BE2C (cell line): ENCODE data around the gene MTHFD2.
"Not testable (repeated sequence)": the region's sequence is repeated elsewhere in the genome, so short reads cannot be mapped to it uniquely, and the experiment has no call there.

Source experiments
- DNase-seq: peaks from one replicate; pipeline ENCODE4 v3.0.0-alpha.2; 2020
- H3K27me3 ChIP-seq: fragments of 250-450 bp; sonication (Bioruptor Pico); 2 replicates; pipeline ENCODE4 v1.5.1; 2020; ENCODE audit warnings: mild to moderate bottlenecking
- H3K36me3 ChIP-seq: fragments of 250-450 bp; sonication (Bioruptor Pico); 2 replicates; pipeline ENCODE4 v1.5.1; 2020; ENCODE audit warnings: mild to moderate bottlenecking
- H3K4me1 ChIP-seq: fragments of 250-450 bp; sonication (Bioruptor Pico); 2 replicates; pipeline ENCODE4 v1.5.1; 2020
- H3K4me3 ChIP-seq: 2 replicates; pipeline ENCODE4 v1.5.1; 2011; ENCODE audit warnings: low read depth, low read length
- H3K9me3 ChIP-seq: fragments of 250-450 bp; sonication (Bioruptor Pico); 2 replicates; pipeline ENCODE4 v1.5.1; 2020
- TF ChIP-seq, protein P1 (sequence below): IDR thresholded peaks from 2 replicates; pipeline ENCODE4 v1.5.1; 2012; ENCODE audit warnings: mild to moderate bottlenecking, low read depth, low read length

MTHFD2 gene

DNA sequence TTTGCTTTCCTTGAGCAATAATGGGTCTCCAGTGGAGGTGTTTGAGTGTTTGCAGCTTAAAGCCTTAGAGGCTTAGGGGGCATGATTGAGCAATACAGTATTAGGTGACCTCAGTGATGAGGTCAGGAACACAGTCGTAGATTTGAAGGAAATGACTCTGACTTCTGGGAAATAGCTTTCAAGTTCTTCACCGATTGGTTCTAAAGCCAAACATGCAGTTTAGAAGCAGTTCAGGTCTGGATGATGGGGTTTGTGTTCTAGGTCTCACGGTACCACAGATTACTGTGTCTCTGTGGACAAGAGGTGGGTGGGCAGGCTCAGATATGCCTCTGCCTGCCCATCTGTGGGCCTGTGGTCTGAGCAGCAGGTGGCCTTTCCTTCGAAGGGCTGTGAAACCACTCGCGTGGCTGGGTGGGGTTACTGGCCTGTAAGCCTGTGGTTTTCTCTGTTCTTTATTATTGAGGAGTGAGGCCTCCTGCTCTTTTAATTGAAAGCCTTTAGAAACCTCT, 7.8 kb downstream of the MTHFD2 start:
- H3K4me1 ChIP-seq: no peaks in the 10 kb centered on the region
- no peak overlapping the region for H3K4me3 ChIP-seq
- DNase-seq: no peak
- no peaks in the 10 kb centered on the region for H3K9me3 ChIP-seq
- no peaks in the 10 kb centered on the region for H3K27me3 ChIP-seq
- peaks cover 74% of the 10 kb centered on the region for H3K36me3 ChIP-seq
- TF ChIP-seq, protein P1, sequence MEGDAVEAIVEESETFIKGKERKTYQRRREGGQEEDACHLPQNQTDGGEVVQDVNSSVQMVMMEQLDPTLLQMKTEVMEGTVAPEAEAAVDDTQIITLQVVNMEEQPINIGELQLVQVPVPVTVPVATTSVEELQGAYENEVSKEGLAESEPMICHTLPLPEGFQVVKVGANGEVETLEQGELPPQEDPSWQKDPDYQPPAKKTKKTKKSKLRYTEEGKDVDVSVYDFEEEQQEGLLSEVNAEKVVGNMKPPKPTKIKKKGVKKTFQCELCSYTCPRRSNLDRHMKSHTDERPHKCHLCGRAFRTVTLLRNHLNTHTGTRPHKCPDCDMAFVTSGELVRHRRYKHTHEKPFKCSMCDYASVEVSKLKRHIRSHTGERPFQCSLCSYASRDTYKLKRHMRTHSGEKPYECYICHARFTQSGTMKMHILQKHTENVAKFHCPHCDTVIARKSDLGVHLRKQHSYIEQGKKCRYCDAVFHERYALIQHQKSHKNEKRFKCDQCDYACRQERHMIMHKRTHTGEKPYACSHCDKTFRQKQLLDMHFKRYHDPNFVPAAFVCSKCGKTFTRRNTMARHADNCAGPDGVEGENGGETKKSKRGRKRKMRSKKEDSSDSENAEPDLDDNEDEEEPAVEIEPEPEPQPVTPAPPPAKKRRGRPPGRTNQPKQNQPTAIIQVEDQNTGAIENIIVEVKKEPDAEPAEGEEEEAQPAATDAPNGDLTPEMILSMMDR: no peak

- Histone ChIP-seq H3K9me3 (no peaks in the 10 kb centered on the region), H3K4me3 (no peak overlapping the region), H3K4me1 (no peaks in the 10 kb centered on the region), H3K36me3 (peaks cover 56% of the 10 kb centered on the region), H3K27me3 (no peaks in the 10 kb centered on the region)
- TF ChIP-seq, protein P1: no peak
- DNase-seq: no peak
Observed at GRCh38 chr2:74212702-74213410, 14.4 kb downstream of the MTHFD2 start.

- H3K4me1 ChIP-seq, DNase-seq: not testable (repeated sequence)
- H3K36me3 ChIP-seq: peaks cover 37% of the 10 kb centered on the region
Observed at GRCh38 chr2:74215771-74216170, 17.4 kb downstream of the MTHFD2 start.

DNA sequence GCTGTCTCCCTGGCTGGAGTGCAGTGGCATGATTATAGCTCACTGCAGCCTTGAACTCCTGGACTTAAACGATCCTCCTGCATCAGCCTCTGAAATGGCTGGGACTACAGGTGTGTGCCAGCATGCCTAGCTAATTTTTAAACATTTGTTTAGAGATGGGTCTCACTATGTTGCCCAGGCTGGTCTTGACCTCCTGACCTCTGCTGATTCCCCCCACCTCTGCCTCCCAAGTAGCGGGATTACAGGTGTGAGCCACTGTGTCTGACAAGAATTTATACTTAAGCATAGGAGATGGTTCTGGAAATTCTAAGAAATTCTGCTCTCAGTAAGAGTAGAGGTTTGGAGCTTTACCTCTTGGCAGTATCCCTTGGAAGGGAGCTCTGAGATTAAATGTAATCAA, 18.2 kb downstream of the MTHFD2 start:
- no peaks in the 10 kb centered on the region for H3K4me1 ChIP-seq
- TF ChIP-seq, protein P1: no peak
- DNase-seq: no peak
- no peaks in the 10 kb centered on the region for H3K9me3 ChIP-seq
- H3K36me3 ChIP-seq: peaks cover 31% of the 10 kb centered on the region
- H3K4me3 ChIP-seq: no peak overlapping the region
- H3K27me3 ChIP-seq: no peaks in the 10 kb centered on the region

More at GRCh38 chr2:74215771-74216170, 17.4 kb downstream of the MTHFD2 start:
- H3K27me3 ChIP-seq, H3K9me3 ChIP-seq, H3K4me3 ChIP-seq: not testable (repeated sequence)

GRCh38 chr2:74219846-74220486, 21.6 kb downstream of the MTHFD2 start:
- H3K36me3 ChIP-seq: peaks cover 18% of the 10 kb centered on the region
- DNase-seq: no peak

DNA sequence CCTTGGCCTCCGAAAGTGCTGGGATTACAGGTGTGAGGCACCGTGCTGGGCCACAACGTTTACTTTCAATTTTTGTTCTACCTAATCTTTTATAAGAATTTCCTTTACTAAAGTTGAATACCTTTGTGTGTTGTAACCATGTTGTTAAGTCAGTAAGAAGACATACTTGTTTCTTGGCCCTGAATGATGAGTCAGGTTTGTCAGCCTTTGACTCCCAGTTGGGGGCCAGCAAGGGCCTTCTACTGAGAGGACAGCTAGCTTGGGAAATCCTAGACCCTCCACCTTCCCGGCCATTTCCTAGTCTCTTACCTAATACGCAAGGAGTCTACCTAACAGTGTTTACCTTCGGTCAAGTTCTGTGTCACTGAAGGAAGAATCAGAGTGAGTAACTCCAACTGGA, 22.7 kb downstream of the MTHFD2 start:
- no peaks in the 10 kb centered on the region for H3K27me3 ChIP-seq
- no peaks in the 10 kb centered on the region for H3K9me3 ChIP-seq
- H3K36me3 ChIP-seq: peaks cover 10% of the 10 kb centered on the region; the same call in 1 of the 2 replicates
- H3K4me3 ChIP-seq: no peak overlapping the region
- no peaks in the 10 kb centered on the region for H3K4me1 ChIP-seq
- no peak for DNase-seq
- TF ChIP-seq, protein P1: no peak

More at GRCh38 chr2:74219846-74220486, 21.6 kb downstream of the MTHFD2 start:
- no peaks in the 10 kb centered on the region for H3K9me3 ChIP-seq
- H3K27me3 ChIP-seq: no peaks in the 10 kb centered on the region
- H3K4me1 ChIP-seq: no peaks in the 10 kb centered on the region
- no peak overlapping the region for H3K4me3 ChIP-seq
- TF ChIP-seq, protein P1: no peak
